H1 (cell line): Measurements from ENCODE around the gene TRIM9. TPM values are rescaled to one million over a fixed set of nuclear protein-coding genes. Genes with fewer than 3 reads are reported as not detected.

ENCODE experiments used
- CTCF ChIA-PET: fragments of 300-600 bp; sonication (Branson Sonifier 250); formaldehyde crosslinking; loops from one replicate; lab custom pipeline; 2021; ENCODE audit not compliant: partially characterized antibody; lab: Charles Lee
- POLR2A ChIA-PET: fragments of 300-600 bp; sonication (Branson Sonifier 250); formaldehyde crosslinking; loops from one replicate; lab custom pipeline; 2021; ENCODE audit warnings: inconsistent platforms; ENCODE audit not compliant: partially characterized antibody; lab: Charles Lee
- DNase-seq, 2 experiments: peaks; one replicate each; pipeline versions ENCODE4 v3.0.0 to v3.0.0-alpha.2; 2010 to 2022; ENCODE audit warnings: low spot score in 2 of 2, low read depth in 1 of 2, mixed read lengths in 1 of 2
- FAIRE-seq: peaks from 2 replicates; lab custom pipeline; 2011; peaks lifted over from hg19 to GRCh38; lab: Jason Lieb, UNC
- H2AFZ ChIP-seq: 2 replicates; pipeline ENCODE4 v1.8.1; 2012; ENCODE audit warnings: low read length, inconsistent platforms
- H2AK5ac ChIP-seq: 2 replicates; pipeline ENCODE4 v1.6.1; 2013; ENCODE audit warnings: low read depth, low read length
- H2BK120ac ChIP-seq: replicated peaks from 2 replicates; pipeline ENCODE3; 2013; ENCODE audit warnings: low read depth, low read length, inconsistent platforms
- H2BK12ac ChIP-seq: 2 replicates; pipeline ENCODE4 v1.6.1; 2013; ENCODE audit warnings: low read depth, low read length
- H2BK15ac ChIP-seq: 2 replicates; pipeline ENCODE4 v1.6.1; 2013; ENCODE audit warnings: low read length
- H2BK20ac ChIP-seq: 2 replicates; pipeline ENCODE4 v1.6.1; 2013; ENCODE audit warnings: low read length
- H2BK5ac ChIP-seq: 2 replicates; pipeline ENCODE4 v1.6.1; 2013; ENCODE audit warnings: low read depth, low read length
- H3K14ac ChIP-seq: 2 replicates; pipeline ENCODE4 v1.6.1; 2013; ENCODE audit warnings: inconsistent platforms; ENCODE audit not compliant: insufficient read length
- H3K18ac ChIP-seq: 2 replicates; pipeline ENCODE4 v1.6.1; 2013; ENCODE audit warnings: low read length; ENCODE audit errors: extremely low read depth
- H3K23ac ChIP-seq: 2 replicates; pipeline ENCODE4 v1.6.1; 2013; ENCODE audit warnings: inconsistent platforms; ENCODE audit not compliant: insufficient read length
- H3K23me2 ChIP-seq: 2 replicates; pipeline ENCODE4 v1.6.1; 2013; ENCODE audit warnings: low read depth, low read length
- H3K27ac ChIP-seq: 2 replicates; pipeline ENCODE4 v1.6.1; 2011; ENCODE audit warnings: low read depth, low read length, inconsistent platforms
- H3K27me3 ChIP-seq, 4 experiments: replicated peaks in 1 of 4; 1 replicate in 1 of 4; 2 replicates in 3 of 4; pipeline versions ENCODE4 v1.6.1 to v1.8.1; 2011 to 2013; ENCODE audit warnings: low read length in 3 of 4, mild to moderate bottlenecking in 3 of 4, inconsistent platforms in 2 of 4, mixed read lengths in 2 of 4, moderate library complexity in 1 of 4; ENCODE audit not compliant: control insufficient read depth in 3 of 4, insufficient read depth in 3 of 4; ENCODE audit errors: extremely low read depth in 1 of 4
- H3K36me3 ChIP-seq, 4 experiments: 2 replicates each; pipeline versions ENCODE4 v1.6.1 to v1.8.1; 2011 to 2013; ENCODE audit warnings: mild to moderate bottlenecking in 4 of 4, low read length in 3 of 4, moderate library complexity in 2 of 4, control low read depth in 1 of 4, inconsistent platforms in 1 of 4; ENCODE audit not compliant: insufficient read depth in 4 of 4, control insufficient read depth in 2 of 4
- H3K4ac ChIP-seq: replicated peaks from 2 replicates; pipeline ENCODE3; 2013; ENCODE audit warnings: low read length, low read depth, mixed read lengths, inconsistent platforms; ENCODE audit not compliant: insufficient read length
- H3K4me1 ChIP-seq, 4 experiments: replicated peaks in 1 of 4; 1 replicate in 1 of 4; 2 replicates in 3 of 4; pipeline versions ENCODE4 v1.6.1 to v1.8.1; 2011 to 2013; ENCODE audit warnings: low read length in 3 of 4, inconsistent platforms in 2 of 4, mixed read lengths in 1 of 4; ENCODE audit not compliant: insufficient read depth in 4 of 4, control insufficient read depth in 3 of 4
- H3K4me2 ChIP-seq, 2 experiments: 2 replicates each; pipeline versions ENCODE4 v1.6.1 to v1.8.1; 2011 to 2013; ENCODE audit warnings: low read depth in 2 of 2, low read length in 2 of 2, control low read depth in 1 of 2, inconsistent platforms in 1 of 2, mild to moderate bottlenecking in 1 of 2; ENCODE audit not compliant: insufficient read depth in 1 of 2
- H3K4me3 ChIP-seq, 4 experiments: fragments of 200-600, 300-600 bp in 1 of 4; sonication (generic), shearing (Covaris generic), sonication (Bioruptor Twin) in 1 of 4; 2 replicates each; pipeline versions ENCODE4 v1.5.1 to v1.8.1; 2011 to 2016; ENCODE audit warnings: low read length in 4 of 4, low read depth in 3 of 4, control low read depth in 2 of 4, inconsistent platforms in 2 of 4, mild to moderate bottlenecking in 2 of 4, mixed read lengths in 1 of 4, moderate library complexity in 1 of 4; ENCODE audit not compliant: insufficient read depth in 2 of 4; ENCODE audit errors: extremely low read depth in 1 of 4
- H3K56ac ChIP-seq: replicated peaks from 2 replicates; pipeline ENCODE3; 2013; ENCODE audit warnings: low read depth, mild to moderate bottlenecking, mixed read lengths, low read length, inconsistent platforms; ENCODE audit not compliant: insufficient read length
- H3K79me1 ChIP-seq: 2 replicates; pipeline ENCODE4 v1.6.1; 2013; ENCODE audit warnings: low read depth, low read length, control low read depth
- H3K79me2 ChIP-seq, 2 experiments: 2 replicates each; pipeline versions ENCODE4 v1.6.1 to v1.8.1; 2012 to 2013; ENCODE audit warnings: low read length in 2 of 2, mild to moderate bottlenecking in 2 of 2, inconsistent platforms in 1 of 2; ENCODE audit not compliant: insufficient read depth in 2 of 2, control insufficient read depth in 1 of 2
- H3K9ac ChIP-seq, 4 experiments: replicated peaks in 1 of 4; 1 replicate in 1 of 4; 2 replicates in 3 of 4; pipeline versions ENCODE4 v1.6.1 to v1.8.1; 2011 to 2013; ENCODE audit warnings: low read depth in 3 of 4, low read length in 3 of 4, control low read depth in 2 of 4, mild to moderate bottlenecking in 2 of 4, moderate library complexity in 2 of 4, inconsistent platforms in 1 of 4; ENCODE audit errors: extremely low read depth in 1 of 4
- H3K9me3 ChIP-seq, 2 experiments: 2 replicates each; pipeline versions ENCODE4 v1.6.1 to v1.8.1; 2012 to 2013; ENCODE audit warnings: mild to moderate bottlenecking in 2 of 2, moderate library complexity in 2 of 2, control low read depth in 1 of 2, inconsistent platforms in 1 of 2, low read depth in 1 of 2, low read length in 1 of 2, mixed read lengths in 1 of 2; ENCODE audit not compliant: insufficient read depth in 2 of 2
- H4K20me1 ChIP-seq, 2 experiments: replicated peaks in 1 of 2; 2 replicates each; pipeline versions ENCODE3 to v1.8.1; 2011 to 2013; ENCODE audit warnings: inconsistent platforms in 2 of 2, low read length in 2 of 2, mild to moderate bottlenecking in 1 of 2; ENCODE audit not compliant: insufficient read depth in 2 of 2, control insufficient read depth in 1 of 2
- H4K5ac ChIP-seq: 2 replicates; pipeline ENCODE4 v1.6.1; 2013; ENCODE audit warnings: low read length, low read depth, mixed read lengths, inconsistent platforms; ENCODE audit not compliant: insufficient read length
- H4K8ac ChIP-seq: 2 replicates; pipeline ENCODE4 v1.8.0; 2013; ENCODE audit warnings: mild to moderate bottlenecking, moderate library complexity, low read length, inconsistent platforms; ENCODE audit not compliant: insufficient read depth; ENCODE audit errors: extremely low read depth
- H4K91ac ChIP-seq: replicated peaks from 2 replicates; pipeline ENCODE3; 2013; ENCODE audit warnings: low read length, mixed read lengths, inconsistent platforms; ENCODE audit not compliant: insufficient read length
- BRCA1 ChIP-seq: IDR thresholded peaks from 2 replicates; pipeline ENCODE4 v1.6.1; 2012; ENCODE audit warnings: low read depth, low read length, improper control_type of control experiment
- CHD2 ChIP-seq: IDR thresholded peaks from 2 replicates; pipeline ENCODE4 v1.6.1; 2012; ENCODE audit warnings: low read length, improper control_type of control experiment
- GTF2F1 ChIP-seq: IDR thresholded peaks from 2 replicates; pipeline ENCODE4 v1.6.1; 2012; ENCODE audit warnings: low read depth, low read length, improper control_type of control experiment, borderline replicate concordance
- HDAC2 ChIP-seq, 2 experiments: fragments of 300-600 bp in 1 of 2; sonication (generic) in 1 of 2; IDR thresholded peaks; 2 replicates each; pipeline ENCODE4 v1.6.1; 2011 to 2012; ENCODE audit warnings: low read depth in 2 of 2, low read length in 2 of 2, mild to moderate bottlenecking in 2 of 2, moderate library complexity in 2 of 2, borderline replicate concordance in 1 of 2, inconsistent platforms in 1 of 2
- NRF1 ChIP-seq: IDR thresholded peaks from 2 replicates; pipeline ENCODE4 v1.6.1; 2011; ENCODE audit warnings: mild to moderate bottlenecking, low read depth, low read length, improper control_type of control experiment
- POLR2A ChIP-seq, 2 experiments: IDR thresholded peaks; 1 replicate in 1 of 2; 2 replicates in 1 of 2; pipeline ENCODE4 v1.6.1; 2011; ENCODE audit warnings: low read depth in 2 of 2, low read length in 2 of 2, mild to moderate bottlenecking in 2 of 2; ENCODE audit errors: control extremely low read depth in 1 of 2
- RBBP5 ChIP-seq: IDR thresholded peaks from 2 replicates; pipeline ENCODE4 v1.7.1; 2012; ENCODE audit warnings: low read depth, mild to moderate bottlenecking, inconsistent platforms, low read length, moderate library complexity, borderline replicate concordance
- SIN3A ChIP-seq, 2 experiments: IDR thresholded peaks in 1 of 2; conservative IDR thresholded peaks in 1 of 2; 2 replicates each; pipeline ENCODE4 v1.6.1; 2011 to 2012; ENCODE audit warnings: low read length in 2 of 2, improper control_type of control experiment in 1 of 2, low read depth in 1 of 2, mild to moderate bottlenecking in 1 of 2
- TAF1 ChIP-seq: IDR thresholded peaks from 2 replicates; pipeline ENCODE4 v1.6.1; 2011; ENCODE audit warnings: mild to moderate bottlenecking, low read depth, low read length
- TBP ChIP-seq: IDR thresholded peaks from 2 replicates; pipeline ENCODE4 v1.6.1; 2011; ENCODE audit warnings: low read depth, low read length, improper control_type of control experiment
- YY1 ChIP-seq: IDR thresholded peaks from 2 replicates; pipeline ENCODE4 v1.6.1; 2011; ENCODE audit warnings: low read depth, mild to moderate bottlenecking, low read length
- WGBS, 2 experiments: shearing (Covaris generic) in 1 of 2; methylation state at CpG; one replicate each; pipeline versions ENCODE4 v1.1.6 to v1.1.7; 2013 to 2015; ENCODE audit warnings: low lambda C conversion rate in 2 of 2, mixed read lengths in 2 of 2, inconsistent platforms in 1 of 2, low coverage in 1 of 2, missing lambda C conversion rate in 1 of 2; ENCODE audit not compliant: insufficient replicate concordance in 2 of 2, insufficient coverage in 1 of 2, insufficient read length in 1 of 2; ENCODE audit errors: extremely low coverage in 1 of 2, missing lambda C conversion rate in 1 of 2; 5-methylcytosine and 5-hydroxymethylcytosine counted together
- polyA plus RNA-seq, 7 experiments: library from polyadenylated mRNA; depleted of rRNA in 3 of 7; stranded (reverse) in 5 of 7; unstranded in 2 of 7; fragments of >200 nt in 5 of 7; fragments of 200-250 nt in 2 of 7; gene quantifications; 1 replicate in 5 of 7; 2 replicates in 1 of 7; 4 replicates in 1 of 7; pipeline versions ENCODE4 v1.2.1 to v1.2.3, GENCODE V29; 2011 to 2013; ENCODE audit warnings: missing spikeins in 2 of 7, mixed read lengths in 2 of 7
- total RNA-seq: library from RNA; stranded (reverse); fragmentation: NEBNext Ultra II Directional; extraction: Animal tissue kit (Norgen Biotek cat#: 25700); gene quantifications from 2 replicates; pipeline ENCODE4 v1.2.1, GENCODE V29; 2021
- TF ChIP-seq, protein P1 (sequence below): IDR thresholded peaks from 2 replicates; pipeline ENCODE4 v1.6.1; 2012; ENCODE audit warnings: inconsistent platforms
- TF ChIP-seq, protein P2 (sequence below): IDR thresholded peaks from 2 replicates; pipeline ENCODE4 v1.6.1; 2012; ENCODE audit warnings: low read length, inconsistent platforms

TRIM9 gene
- total and polyA plus RNA-seq, 2 of the 8 experiments (the other 6 are each of a cell fraction or from before 2014, with no cell fraction given) = 2.7 to 5.4 TPM

DNA sequence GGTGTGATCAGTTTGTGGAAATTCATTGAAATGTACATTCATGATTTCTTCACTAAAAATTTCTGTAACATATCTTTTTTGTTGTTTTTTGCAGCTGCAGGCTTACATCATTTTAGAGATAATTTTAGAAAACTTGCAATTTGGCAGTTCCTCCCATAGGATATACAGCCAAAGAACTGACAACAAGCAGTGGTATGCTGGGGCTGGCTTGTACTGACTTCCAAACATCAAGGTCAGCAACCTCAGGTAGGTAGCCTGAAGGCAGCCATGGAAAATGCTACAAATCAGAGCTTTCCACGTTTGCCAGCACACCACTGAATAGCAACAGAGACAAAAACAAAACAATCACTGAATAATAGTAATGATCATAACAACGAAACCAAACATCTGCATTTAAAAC is 21.2 kb downstream of the TRIM9 start:
- H3K4me1 ChIP-seq = no peaks in the 10 kb centered on the region
- no peak overlapping the region for H3K14ac ChIP-seq
- no peaks in the 10 kb centered on the region for H3K9me3 ChIP-seq
- H3K79me2 ChIP-seq = no peaks in the 10 kb centered on the region
- no peak overlapping the region for H4K91ac ChIP-seq
- no peak overlapping the region for H2BK12ac ChIP-seq
- no peaks in the 10 kb centered on the region for H4K20me1 ChIP-seq
- H2AK5ac ChIP-seq = no peak overlapping the region
- H2BK5ac ChIP-seq = no peak overlapping the region
- no peak overlapping the region for H4K8ac ChIP-seq
- 79% methylated on average over 2 of the region's 2 CpGs; no CpG with 5 or more reads in 1 of the 2 experiments for WGBS, 2 experiments
- no peak overlapping the region for H2BK120ac ChIP-seq
- H3K56ac ChIP-seq = no peak overlapping the region
- no peak overlapping the region for H3K23ac ChIP-seq
- ChIA-PET CTCF (interaction anchor here (2.1 kb wide), 1 partner anchor 10 kb away, joined by 6 read pairs; no protein-coding TSS in a partner anchor), POLR2A (no interaction called here)
- H3K27me3 ChIP-seq = no peaks in the 10 kb centered on the region
- no peak overlapping the region for H3K27ac ChIP-seq
- DNase-seq (no peak), FAIRE-seq (no peak)
- H3K18ac ChIP-seq = no peak overlapping the region
- no peak overlapping the region for H3K4me2 ChIP-seq
- H3K36me3 ChIP-seq = no peaks in the 10 kb centered on the region
- no peak overlapping the region for H2AFZ ChIP-seq
- H3K4ac ChIP-seq = no peak overlapping the region
- no peak overlapping the region for H3K9ac ChIP-seq
- no peaks in the 10 kb centered on the region for H3K79me1 ChIP-seq
- H2BK15ac ChIP-seq = no peak overlapping the region
- H4K5ac ChIP-seq = no peak overlapping the region
- H2BK20ac ChIP-seq = no peak overlapping the region
- H3K4me3 ChIP-seq = no peak overlapping the region
- no peaks in the 10 kb centered on the region for H3K23me2 ChIP-seq
- no peak for TF ChIP-seq CHD2
- TF ChIP-seq, protein P1, sequence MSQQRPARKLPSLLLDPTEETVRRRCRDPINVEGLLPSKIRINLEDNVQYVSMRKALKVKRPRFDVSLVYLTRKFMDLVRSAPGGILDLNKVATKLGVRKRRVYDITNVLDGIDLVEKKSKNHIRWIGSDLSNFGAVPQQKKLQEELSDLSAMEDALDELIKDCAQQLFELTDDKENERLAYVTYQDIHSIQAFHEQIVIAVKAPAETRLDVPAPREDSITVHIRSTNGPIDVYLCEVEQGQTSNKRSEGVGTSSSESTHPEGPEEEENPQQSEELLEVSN = no peak
- no peak for TF ChIP-seq BRCA1
- no peak for TF ChIP-seq RBBP5
- no peak for TF ChIP-seq TBP
- TF ChIP-seq TAF1 = no peak
- TF ChIP-seq, protein P2, sequence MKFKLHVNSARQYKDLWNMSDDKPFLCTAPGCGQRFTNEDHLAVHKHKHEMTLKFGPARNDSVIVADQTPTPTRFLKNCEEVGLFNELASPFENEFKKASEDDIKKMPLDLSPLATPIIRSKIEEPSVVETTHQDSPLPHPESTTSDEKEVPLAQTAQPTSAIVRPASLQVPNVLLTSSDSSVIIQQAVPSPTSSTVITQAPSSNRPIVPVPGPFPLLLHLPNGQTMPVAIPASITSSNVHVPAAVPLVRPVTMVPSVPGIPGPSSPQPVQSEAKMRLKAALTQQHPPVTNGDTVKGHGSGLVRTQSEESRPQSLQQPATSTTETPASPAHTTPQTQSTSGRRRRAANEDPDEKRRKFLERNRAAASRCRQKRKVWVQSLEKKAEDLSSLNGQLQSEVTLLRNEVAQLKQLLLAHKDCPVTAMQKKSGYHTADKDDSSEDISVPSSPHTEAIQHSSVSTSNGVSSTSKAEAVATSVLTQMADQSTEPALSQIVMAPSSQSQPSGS = no peak
- TF ChIP-seq YY1 = no peak
- no peak for TF ChIP-seq GTF2F1
- TF ChIP-seq HDAC2 (IDR thresholded peaks at IDR 0.05; ENCODE audit: borderline replicate concordance in 1 of 2, low read depth in 2 of 2, low read length in 2 of 2) = no peak
- no peak for TF ChIP-seq SIN3A (conservative IDR thresholded peaks at IDR 0.05 in 1 of 2, IDR thresholded peaks at IDR 0.05 in 1 of 2; ENCODE audit: low read depth in 1 of 2, low read length in 2 of 2)
- no peak for TF ChIP-seq NRF1
- TF ChIP-seq POLR2A (IDR thresholded peaks at IDR 0.05; ENCODE audit: control extremely low read depth in 1 of 2, low read depth in 2 of 2, low read length in 2 of 2) = no peak
